Chondrocyte (in vitro differentiated cells): ENCODE data around the gene RNF11. TPM values are rescaled to one million over a fixed set of nuclear protein-coding genes. Genes with fewer than 3 reads are reported as not detected.

Source experiments
- DNase-seq: peaks from one replicate; pipeline ENCODE4 v3.0.0; 2021; ENCODE audit warnings: mixed read lengths, low spot score
- H3K27ac Mint-ChIP-seq: one replicate; pipeline ENCODE4 v1.8.0; 2021; ENCODE audit warnings: mild to moderate bottlenecking, moderate library complexity, mixed read lengths; ENCODE audit not compliant: unreplicated experiment
- H3K27me3 Mint-ChIP-seq: 2 replicates; pipeline ENCODE4 v1.8.0; 2021; ENCODE audit warnings: low read depth, mixed read lengths
- H3K36me3 Mint-ChIP-seq: 2 replicates; pipeline ENCODE4 v1.8.0; 2021; ENCODE audit warnings: low read depth, mixed read lengths
- H3K4me1 Mint-ChIP-seq: 2 replicates; pipeline ENCODE4 v1.8.0; 2021; ENCODE audit warnings: low read depth, mild to moderate bottlenecking, mixed read lengths
- H3K4me3 Mint-ChIP-seq: one replicate; pipeline ENCODE4 v1.8.0; 2021; ENCODE audit warnings: mild to moderate bottlenecking, moderate library complexity, mixed read lengths; ENCODE audit not compliant: unreplicated experiment
- H3K9me3 Mint-ChIP-seq: 2 replicates; pipeline ENCODE4 v1.8.0; 2021; ENCODE audit warnings: low read depth, mixed read lengths
- total RNA-seq: library from RNA; stranded (reverse); gene quantifications from 3 replicates; pipeline ENCODE4 v1.2.1, GENCODE V29; 2021
- TF ChIP-seq, protein P1 (sequence below): fragments of 200-600 bp; sonication (generic); IDR thresholded peaks from 2 replicates; pipeline ENCODE4 v1.5.0; 2021; ENCODE audit warnings: antibody characterized with exemption, mild to moderate bottlenecking, moderate library complexity

Gene RNF11
- total RNA-seq, 1 donor from 2014 or later = 131 TPM

DNA sequence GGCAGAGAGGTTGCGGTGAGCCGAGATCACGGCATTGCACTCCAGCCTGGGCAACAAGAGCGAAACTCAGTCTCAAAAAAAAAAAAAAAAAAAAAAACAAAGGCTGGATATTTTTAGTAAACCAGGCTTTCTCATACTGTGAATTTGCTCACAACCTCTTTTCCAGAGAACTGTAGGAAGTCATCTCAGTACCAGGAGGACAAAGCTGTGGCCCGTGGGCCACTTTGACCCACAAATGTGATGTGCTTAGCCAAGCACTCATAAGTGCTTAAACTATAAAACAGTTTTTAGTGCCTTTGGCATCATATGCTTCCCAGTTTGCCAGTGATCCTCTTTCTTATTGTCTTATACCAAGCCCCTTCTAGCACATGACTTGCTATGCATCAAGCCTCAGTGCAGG, 46.5 kb downstream of the RNF11 start:
- Mint-ChIP-seq H3K4me1 (peaks cover 20% of the 10 kb centered on the region), H3K27me3 (no peaks in the 10 kb centered on the region), H3K27ac (peak overlapping the region; percentile 76), H3K9me3 (no peaks in the 10 kb centered on the region), H3K4me3 (no peak overlapping the region), H3K36me3 (peaks cover 5% of the 10 kb centered on the region)
- TF ChIP-seq, protein P1, sequence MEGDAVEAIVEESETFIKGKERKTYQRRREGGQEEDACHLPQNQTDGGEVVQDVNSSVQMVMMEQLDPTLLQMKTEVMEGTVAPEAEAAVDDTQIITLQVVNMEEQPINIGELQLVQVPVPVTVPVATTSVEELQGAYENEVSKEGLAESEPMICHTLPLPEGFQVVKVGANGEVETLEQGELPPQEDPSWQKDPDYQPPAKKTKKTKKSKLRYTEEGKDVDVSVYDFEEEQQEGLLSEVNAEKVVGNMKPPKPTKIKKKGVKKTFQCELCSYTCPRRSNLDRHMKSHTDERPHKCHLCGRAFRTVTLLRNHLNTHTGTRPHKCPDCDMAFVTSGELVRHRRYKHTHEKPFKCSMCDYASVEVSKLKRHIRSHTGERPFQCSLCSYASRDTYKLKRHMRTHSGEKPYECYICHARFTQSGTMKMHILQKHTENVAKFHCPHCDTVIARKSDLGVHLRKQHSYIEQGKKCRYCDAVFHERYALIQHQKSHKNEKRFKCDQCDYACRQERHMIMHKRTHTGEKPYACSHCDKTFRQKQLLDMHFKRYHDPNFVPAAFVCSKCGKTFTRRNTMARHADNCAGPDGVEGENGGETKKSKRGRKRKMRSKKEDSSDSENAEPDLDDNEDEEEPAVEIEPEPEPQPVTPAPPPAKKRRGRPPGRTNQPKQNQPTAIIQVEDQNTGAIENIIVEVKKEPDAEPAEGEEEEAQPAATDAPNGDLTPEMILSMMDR = no peak
- no peak for DNase-seq

DNA sequence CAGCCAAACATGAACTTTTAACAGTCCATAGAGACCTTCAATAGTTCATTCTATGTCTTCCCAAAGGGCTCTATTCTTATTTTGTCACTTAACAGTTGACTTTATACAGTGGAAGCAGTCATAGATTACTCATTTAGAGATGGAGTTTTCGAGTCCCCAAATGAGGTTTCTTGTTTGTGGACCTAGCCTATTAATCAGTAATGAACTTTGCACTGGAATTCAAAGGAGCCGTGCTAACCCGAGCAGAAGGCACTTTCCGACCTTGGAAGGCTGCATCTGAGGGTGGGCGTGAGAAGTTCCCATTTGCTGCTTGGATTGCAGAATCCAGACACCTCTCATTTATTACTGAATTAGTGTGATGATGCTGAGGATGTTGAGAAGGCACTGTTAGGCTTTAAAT, 47.9 kb downstream of the RNF11 start:
- no peaks in the 10 kb centered on the region for H3K9me3 Mint-ChIP-seq
- peaks cover 7% of the 10 kb centered on the region for H3K36me3 Mint-ChIP-seq
- H3K27ac Mint-ChIP-seq = no peak overlapping the region
- H3K4me3 Mint-ChIP-seq = no peak overlapping the region
- peaks cover 20% of the 10 kb centered on the region for H3K4me1 Mint-ChIP-seq
- no peak for DNase-seq
- H3K27me3 Mint-ChIP-seq = no peaks in the 10 kb centered on the region
- TF ChIP-seq, protein P1 = no peak

DNA sequence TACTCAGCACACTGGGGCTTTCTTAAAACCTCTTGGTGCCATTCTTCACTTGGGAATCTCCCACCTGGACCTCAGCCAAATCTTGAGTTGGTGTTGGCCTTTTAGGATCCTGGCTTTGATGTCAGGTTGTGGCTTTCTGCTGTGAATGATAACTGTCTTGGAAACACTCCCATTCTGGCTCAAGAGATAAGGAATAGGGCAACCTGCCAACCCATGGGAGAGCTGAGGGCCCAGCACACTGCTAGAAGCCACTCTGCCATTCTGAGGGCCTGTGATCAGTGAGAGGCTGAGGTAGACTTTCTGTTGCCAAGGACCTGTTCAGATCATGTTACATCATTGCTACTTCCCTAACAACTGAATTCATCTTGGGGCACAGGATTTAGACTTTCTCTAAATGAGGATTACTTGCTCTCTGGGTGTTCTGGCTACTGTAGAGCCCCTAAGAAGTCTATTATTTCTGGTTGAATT, 48.4 kb downstream of the RNF11 start:
- TF ChIP-seq, protein P1 = no peak
- DNase-seq = no peak
- H3K36me3 Mint-ChIP-seq = peaks cover 7% of the 10 kb centered on the region
- no peaks in the 10 kb centered on the region for H3K9me3 Mint-ChIP-seq
- H3K27ac Mint-ChIP-seq = no peak overlapping the region
- H3K4me3 Mint-ChIP-seq = no peak overlapping the region
- H3K27me3 Mint-ChIP-seq = no peaks in the 10 kb centered on the region
- H3K4me1 Mint-ChIP-seq = peaks cover 20% of the 10 kb centered on the region

DNA sequence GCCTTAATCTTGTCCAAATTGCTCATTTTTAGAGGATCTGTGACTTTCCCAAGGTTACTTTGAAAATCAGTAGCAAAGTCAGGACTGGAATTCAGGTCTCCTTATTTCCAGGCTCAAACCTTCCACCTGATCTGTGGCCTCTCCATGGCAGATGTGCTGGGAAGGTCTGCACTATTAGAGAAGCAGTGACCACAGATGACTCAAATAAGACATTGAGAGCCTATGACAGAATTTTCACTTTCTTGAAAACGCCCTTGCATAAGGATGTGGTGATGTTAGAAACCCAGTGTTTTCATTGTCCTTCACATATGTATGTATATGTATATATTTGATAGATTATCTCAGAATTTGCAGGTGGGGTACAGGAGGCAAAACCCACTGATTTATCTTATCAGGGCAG, 49.0 kb downstream of the RNF11 start:
- no peaks in the 10 kb centered on the region for H3K9me3 Mint-ChIP-seq
- no peak for DNase-seq
- H3K4me3 Mint-ChIP-seq = no peak overlapping the region
- TF ChIP-seq, protein P1 = no peak
- H3K4me1 Mint-ChIP-seq = peaks cover 20% of the 10 kb centered on the region
- no peak overlapping the region for H3K27ac Mint-ChIP-seq
- no peaks in the 10 kb centered on the region for H3K27me3 Mint-ChIP-seq
- H3K36me3 Mint-ChIP-seq = peaks cover 7% of the 10 kb centered on the region

DNA sequence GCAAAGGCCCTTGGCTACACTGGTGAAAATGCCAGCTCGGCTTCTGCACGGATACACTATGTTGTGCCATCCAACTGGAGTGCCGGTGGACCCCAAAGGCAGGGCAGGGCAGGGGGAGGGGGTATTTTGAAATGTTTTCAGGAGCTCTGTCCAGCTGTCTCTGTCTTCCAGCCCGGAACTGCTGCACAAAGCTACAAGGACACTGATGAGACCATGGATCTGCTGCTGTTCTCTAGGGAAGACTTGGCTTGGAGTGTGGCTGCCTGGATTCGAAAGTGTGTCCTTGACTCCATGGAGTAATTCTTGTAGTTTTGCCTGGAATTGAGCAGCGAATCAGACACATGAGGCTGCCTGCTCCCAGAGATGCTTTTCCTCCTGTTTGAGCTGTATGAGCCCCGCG, 51.9 kb downstream of the RNF11 start:
- Mint-ChIP-seq H3K4me3 (no peak overlapping the region), H3K9me3 (no peaks in the 10 kb centered on the region), H3K27ac (no peak overlapping the region), H3K36me3 (peaks cover 5% of the 10 kb centered on the region), H3K27me3 (no peaks in the 10 kb centered on the region), H3K4me1 (peaks cover 8% of the 10 kb centered on the region)
- DNase-seq = no peak
- TF ChIP-seq, protein P1 = no peak
